Stimulated activated CD4-positive, alpha-beta T cell treated with anti-CD3 and anti-CD28 coated beads, TNF-alpha, amount 100 ng/mL, for 24 hours (primary cell): Measurements from ENCODE around the gene RINT1.
"Not testable (repeated sequence)": the region's sequence is repeated elsewhere in the genome, so short reads cannot be mapped to it uniquely, and the experiment has no call there.

Experiments used
- DNase-seq, 3 experiments: peaks; one replicate each; pipeline ENCODE4 v3.0.0-alpha.2; 2020; ENCODE audit warnings: low read depth in 3 of 3

RINT1 gene

GRCh38 chr7:105599080-105599479 is 67.1 kb downstream of the RINT1 start:
- not testable (repeated sequence) for DNase-seq

GRCh38 chr7:105599551-105599950 is 67.5 kb downstream of the RINT1 start:
- DNase-seq, result no peak

GRCh38 chr7:105600720-105601550 is 68.9 kb downstream of the RINT1 start:
- DNase-seq, result no peak

GRCh38 chr7:105602325-105603305 is 70.6 kb downstream of the RINT1 start:
- no peak for DNase-seq

GRCh38 chr7:105610165-105610930 is 78.3 kb downstream of the RINT1 start:
- DNase-seq, result no peak

GRCh38 chr7:105611856-105612775 is 80.1 kb downstream of the RINT1 start:
- no peak for DNase-seq

- no peak for DNase-seq
Measured at GRCh38 chr7:105612806-105613205, 80.8 kb downstream of the RINT1 start.

GRCh38 chr7:105613611-105614330 is 81.8 kb downstream of the RINT1 start:
- DNase-seq, result no peak

GRCh38 chr7:105614341-105614840 is 82.4 kb downstream of the RINT1 start:
- no peak for DNase-seq
